MM.1S (cell line): ENCODE measurements around the gene RPS6KC1.
"Not testable (repeated sequence)": the region's sequence is repeated elsewhere in the genome, so short reads cannot be mapped to it uniquely, and the experiment has no call there.

Experiments
- DNase-seq: peaks from one replicate; pipeline ENCODE4 v3.0.0-alpha.2; 2015
- H2AFZ ChIP-seq: fragments of 300-600 bp; sonication (generic); 2 replicates; pipeline ENCODE4 v1.6.0; 2016; ENCODE audit warnings: antibody characterized with exemption, low read length
- H3F3A ChIP-seq: fragments of 300-600 bp; sonication (generic); 2 replicates; pipeline ENCODE4 v1.6.1; 2016; ENCODE audit warnings: mild to moderate bottlenecking, antibody characterized with exemption, low read length, moderate library complexity, mixed read lengths; ENCODE audit not compliant: insufficient read depth
- H3K27ac ChIP-seq: fragments of 300-600 bp; sonication (generic); 2 replicates; pipeline ENCODE4 v1.5.1; 2016; ENCODE audit warnings: mild to moderate bottlenecking, low read length
- H3K27me3 ChIP-seq: fragments of 300-600 bp; sonication (generic); replicated peaks from 2 replicates; pipeline ENCODE4 v1.6.0; 2016; ENCODE audit warnings: low read length; ENCODE audit not compliant: insufficient read depth
- H3K36me3 ChIP-seq: fragments of 300-600 bp; sonication (generic); replicated peaks from 2 replicates; pipeline ENCODE4 v1.6.1; 2016; ENCODE audit warnings: mild to moderate bottlenecking, low read length, mixed read lengths; ENCODE audit not compliant: insufficient read depth
- H3K4me1 ChIP-seq: fragments of 300-600 bp; sonication (generic); 2 replicates; pipeline ENCODE4 v1.6.1; 2016; ENCODE audit warnings: low read length, mixed read lengths
- H3K4me2 ChIP-seq: fragments of 300-600 bp; sonication (generic); 2 replicates; pipeline ENCODE4 v1.6.0; 2016; ENCODE audit warnings: low read depth, low read length
- H3K4me3 ChIP-seq: fragments of 300-600 bp; sonication (generic); 2 replicates; pipeline ENCODE4 v1.5.1; 2016; ENCODE audit warnings: low read length, mixed read lengths
- H3K79me2 ChIP-seq: fragments of 300-600 bp; sonication (generic); 2 replicates; pipeline ENCODE4 v1.6.1; 2016; ENCODE audit warnings: mixed run types, low read length, mixed read lengths
- H3K9ac ChIP-seq: fragments of 300-600 bp; sonication (generic); 2 replicates; pipeline ENCODE4 v1.6.1; 2016; ENCODE audit warnings: low read length, mixed read lengths
- H3K9me2 ChIP-seq: fragments of 300-600 bp; sonication (generic); replicated peaks from 2 replicates; pipeline ENCODE4 v1.6.1; 2016; ENCODE audit warnings: mild to moderate bottlenecking, low read length, mixed read lengths; ENCODE audit not compliant: insufficient read depth
- H3K9me3 ChIP-seq: fragments of 300-600 bp; sonication (generic); replicated peaks from 2 replicates; pipeline ENCODE4 v1.6.1; 2016; ENCODE audit warnings: mild to moderate bottlenecking, low read length, mixed read lengths; ENCODE audit not compliant: insufficient read depth
- H4K20me1 ChIP-seq: fragments of 300-600 bp; sonication (generic); 2 replicates; pipeline ENCODE4 v1.6.1; 2016; ENCODE audit warnings: mild to moderate bottlenecking, low read length, moderate library complexity, mixed read lengths; ENCODE audit not compliant: insufficient read depth
- CTCF ChIP-seq: fragments of 300-600 bp; sonication (generic); IDR thresholded peaks from 2 replicates; pipeline ENCODE4 v1.5.1; 2016; ENCODE audit warnings: antibody characterized with exemption, low read length, mixed read lengths
- EZH2 ChIP-seq: fragments of 300-600 bp; sonication (generic); optimal IDR thresholded peaks from 2 replicates; pipeline ENCODE3; 2017; ENCODE audit warnings: low read depth, mild to moderate bottlenecking, antibody characterized with exemption, low read length, mixed read lengths
- EZH2phosphoT487 ChIP-seq: fragments of 300-600 bp; sonication (generic); IDR thresholded peaks from 2 replicates; pipeline ENCODE4 v1.6.1; 2018; ENCODE audit warnings: antibody characterized with exemption, low read length

RPS6KC1 gene

GRCh38 chr1:213148905-213149304, 97.9 kb downstream of the RPS6KC1 start:
- Histone ChIP-seq H3K9me2 (no peaks in the 10 kb centered on the region), H3K27me3 (no peaks in the 10 kb centered on the region), H2AFZ (no peak overlapping the region), H3K36me3 (no peaks in the 10 kb centered on the region), H3F3A (no peaks in the 10 kb centered on the region), H3K9me3 (no peaks in the 10 kb centered on the region), H3K27ac (no peak overlapping the region), H3K9ac (no peak overlapping the region), H4K20me1 (no peaks in the 10 kb centered on the region), H3K4me3 (no peak overlapping the region), H3K79me2 (no peaks in the 10 kb centered on the region), H3K4me1 (no peaks in the 10 kb centered on the region), H3K4me2 (no peak overlapping the region)
- DNase-seq, result no peak
- TF ChIP-seq CTCF, result no peak
- TF ChIP-seq EZH2, result no peak
- no peak for TF ChIP-seq EZH2phosphoT487

GRCh38 chr1:213150090-213150489, 99.0 kb downstream of the RPS6KC1 start:
- not testable (repeated sequence) for H2AFZ ChIP-seq, H3K4me3 ChIP-seq, H3K4me2 ChIP-seq, H3K27me3 ChIP-seq, H3K9me3 ChIP-seq, H3K9ac ChIP-seq, H3F3A ChIP-seq, H3K36me3 ChIP-seq, H3K79me2 ChIP-seq, H3K27ac ChIP-seq, DNase-seq, H3K4me1 ChIP-seq, H4K20me1 ChIP-seq, H3K9me2 ChIP-seq

GRCh38 chr1:213154056-213154685, 103.1 kb downstream of the RPS6KC1 start:
- Histone ChIP-seq H3K9me3 (no peaks in the 10 kb centered on the region), H3K4me3 (no peak overlapping the region), H4K20me1 (no peaks in the 10 kb centered on the region), H3K27me3 (no peaks in the 10 kb centered on the region), H3K4me1 (no peaks in the 10 kb centered on the region), H3F3A (no peaks in the 10 kb centered on the region), H3K9me2 (no peaks in the 10 kb centered on the region), H3K9ac (no peak overlapping the region), H3K4me2 (no peak overlapping the region), H3K27ac (no peak overlapping the region), H3K36me3 (no peaks in the 10 kb centered on the region), H3K79me2 (no peaks in the 10 kb centered on the region), H2AFZ (no peak overlapping the region)
- DNase-seq, result no peak
- TF ChIP-seq EZH2 (no peak), EZH2phosphoT487 (no peak), CTCF (no peak)

GRCh38 chr1:213159376-213159775, 108.3 kb downstream of the RPS6KC1 start:
- Histone ChIP-seq H3K9me3 (no peaks in the 10 kb centered on the region), H3K27me3 (no peaks in the 10 kb centered on the region), H3K27ac (no peak overlapping the region), H4K20me1 (no peaks in the 10 kb centered on the region), H3K79me2 (no peaks in the 10 kb centered on the region), H3K36me3 (no peaks in the 10 kb centered on the region), H3K4me3 (no peak overlapping the region), H3K4me1 (no peaks in the 10 kb centered on the region), H3F3A (no peaks in the 10 kb centered on the region), H3K9me2 (no peaks in the 10 kb centered on the region), H2AFZ (no peak overlapping the region), H3K9ac (no peak overlapping the region), H3K4me2 (no peak overlapping the region)
- DNase-seq, result no peak
- TF ChIP-seq CTCF (no peak), EZH2 (no peak), EZH2phosphoT487 (no peak)

GRCh38 chr1:213160442-213160841, 109.4 kb downstream of the RPS6KC1 start:
- H3K9ac ChIP-seq, H3K27me3 ChIP-seq, DNase-seq, H3K79me2 ChIP-seq, H3K9me3 ChIP-seq, H4K20me1 ChIP-seq, H3K4me1 ChIP-seq, H3K9me2 ChIP-seq, H2AFZ ChIP-seq, H3K4me3 ChIP-seq, H3K4me2 ChIP-seq, H3K36me3 ChIP-seq, H3F3A ChIP-seq, H3K27ac ChIP-seq: not testable (repeated sequence)
